Left ventricle myocardium inferior (tissue), 1 donor: ENCODE results near the gene PAX7. TPM values are rescaled to one million over a fixed set of nuclear protein-coding genes. Genes with fewer than 3 reads are reported as not detected.

Source experiments
- DNase-seq: peaks from one replicate; pipeline ENCODE4 v3.0.0-alpha.2; 2020
- H3K27ac ChIP-seq: fragments of 200-600 bp; replicated peaks from 2 replicates; pipeline ENCODE4 v1.8.0; 2021
- H3K27me3 ChIP-seq: fragments of 200-600 bp; 2 replicates; pipeline ENCODE4 v1.8.0; 2021; ENCODE audit warnings: low read depth
- H3K36me3 ChIP-seq: fragments of 200-600 bp; 2 replicates; pipeline ENCODE4 v1.8.0; 2021
- H3K4me1 ChIP-seq: fragments of 200-600 bp; 2 replicates; pipeline ENCODE4 v1.8.0; 2021
- H3K4me3 ChIP-seq: fragments of 200-600 bp; 2 replicates; pipeline ENCODE4 v1.8.0; 2021; ENCODE audit warnings: mild to moderate bottlenecking, moderate library complexity
- H3K9me3 ChIP-seq: fragments of 200-600 bp; replicated peaks from 2 replicates; pipeline ENCODE4 v1.8.0; 2021
- CTCF ChIP-seq: fragments of 200-600 bp; IDR thresholded peaks from 2 replicates; pipeline ENCODE4 v1.8.0; 2021; ENCODE audit warnings: antibody characterized with exemption, mild to moderate bottlenecking, borderline replicate concordance
- intact Hi-C: fragments of 100-400 bp; cut with micrococcal nuclease; formaldehyde crosslinking; loops from one replicate; pipeline ENCODE4 v1.11.0; 2022
- total RNA-seq: library from RNA; stranded (reverse); fragmentation: NEBNext Ultra II Directional; extraction: Animal tissue kit (Norgen Biotek cat#: 25700); gene quantifications from one replicate; pipeline ENCODE4 v1.2.1, GENCODE V29; 2021
- donor health status: DM: no; HTN: yes; CAD: no; lungs with severe emphysema.

PAX7 gene
- total RNA-seq, 1 donor from 2014 or later = not detected

DNA sequence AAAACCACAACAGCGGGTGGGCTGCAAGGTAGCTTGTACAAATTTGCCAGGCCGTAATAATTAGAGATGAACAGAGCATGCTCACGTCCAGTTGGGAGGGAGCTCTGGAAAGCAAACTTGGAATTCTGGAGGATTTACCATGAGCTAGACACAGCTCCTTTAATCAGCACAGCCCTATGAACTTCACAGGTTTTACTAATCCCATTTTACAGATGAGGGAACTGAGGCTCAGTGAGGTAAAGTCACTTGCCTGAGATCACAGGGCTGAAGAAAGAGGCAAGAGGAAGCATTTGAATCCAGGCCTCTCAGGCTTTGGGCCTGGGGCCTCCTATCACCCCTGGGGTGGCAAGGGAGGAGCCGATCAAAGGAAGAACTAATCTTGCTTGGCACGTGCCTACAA lies 24.0 kb downstream of the PAX7 start:
- Histone ChIP-seq H3K9me3 (no peaks in the 10 kb centered on the region), H3K27ac (no peak overlapping the region), H3K4me3 (no peak overlapping the region), H3K4me1 (no peaks in the 10 kb centered on the region), H3K27me3 (peaks cover 98% of the 10 kb centered on the region), H3K36me3 (no peaks in the 10 kb centered on the region)
- no peak for DNase-seq
- TF ChIP-seq CTCF = no peak
- intact Hi-C loops = no loop called here

- H3K9me3 ChIP-seq = no peaks in the 10 kb centered on the region
- intact Hi-C loops = no loop called here
- H3K27me3 ChIP-seq = peaks cover 98% of the 10 kb centered on the region
- no peak overlapping the region for H3K4me3 ChIP-seq
- H3K27ac ChIP-seq = no peak overlapping the region
- TF ChIP-seq CTCF = no peak
- H3K36me3 ChIP-seq = no peaks in the 10 kb centered on the region
- DNase-seq = no peak
- H3K4me1 ChIP-seq = no peaks in the 10 kb centered on the region
Observed at GRCh38 chr1:18657506-18658201, 27.0 kb downstream of the PAX7 start.

DNA sequence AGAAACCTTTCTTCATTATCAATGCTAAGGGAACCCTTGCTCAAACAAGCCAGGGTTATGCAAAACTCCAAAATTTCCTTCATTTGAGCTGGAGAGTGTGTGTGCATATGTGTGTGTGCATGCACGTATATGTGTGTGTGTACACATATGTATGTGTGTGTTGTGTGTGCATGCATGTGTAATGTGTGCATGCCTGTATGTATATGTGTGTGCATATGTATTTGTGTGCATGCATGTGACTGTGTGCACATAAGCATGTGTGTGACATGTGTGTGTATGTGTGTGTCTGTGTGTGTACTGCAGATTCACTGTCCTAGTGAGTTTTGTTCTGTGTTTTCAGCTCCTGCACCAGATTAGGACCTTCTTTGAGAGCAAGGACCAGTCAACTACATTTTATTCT lies 28.2 kb downstream of the PAX7 start:
- intact Hi-C loops = no loop called here
- no peak overlapping the region for H3K27ac ChIP-seq
- no peaks in the 10 kb centered on the region for H3K4me1 ChIP-seq
- no peak for DNase-seq
- H3K27me3 ChIP-seq = peaks cover 98% of the 10 kb centered on the region
- no peak overlapping the region for H3K4me3 ChIP-seq
- no peaks in the 10 kb centered on the region for H3K9me3 ChIP-seq
- TF ChIP-seq CTCF = no peak
- H3K36me3 ChIP-seq = no peaks in the 10 kb centered on the region

DNA sequence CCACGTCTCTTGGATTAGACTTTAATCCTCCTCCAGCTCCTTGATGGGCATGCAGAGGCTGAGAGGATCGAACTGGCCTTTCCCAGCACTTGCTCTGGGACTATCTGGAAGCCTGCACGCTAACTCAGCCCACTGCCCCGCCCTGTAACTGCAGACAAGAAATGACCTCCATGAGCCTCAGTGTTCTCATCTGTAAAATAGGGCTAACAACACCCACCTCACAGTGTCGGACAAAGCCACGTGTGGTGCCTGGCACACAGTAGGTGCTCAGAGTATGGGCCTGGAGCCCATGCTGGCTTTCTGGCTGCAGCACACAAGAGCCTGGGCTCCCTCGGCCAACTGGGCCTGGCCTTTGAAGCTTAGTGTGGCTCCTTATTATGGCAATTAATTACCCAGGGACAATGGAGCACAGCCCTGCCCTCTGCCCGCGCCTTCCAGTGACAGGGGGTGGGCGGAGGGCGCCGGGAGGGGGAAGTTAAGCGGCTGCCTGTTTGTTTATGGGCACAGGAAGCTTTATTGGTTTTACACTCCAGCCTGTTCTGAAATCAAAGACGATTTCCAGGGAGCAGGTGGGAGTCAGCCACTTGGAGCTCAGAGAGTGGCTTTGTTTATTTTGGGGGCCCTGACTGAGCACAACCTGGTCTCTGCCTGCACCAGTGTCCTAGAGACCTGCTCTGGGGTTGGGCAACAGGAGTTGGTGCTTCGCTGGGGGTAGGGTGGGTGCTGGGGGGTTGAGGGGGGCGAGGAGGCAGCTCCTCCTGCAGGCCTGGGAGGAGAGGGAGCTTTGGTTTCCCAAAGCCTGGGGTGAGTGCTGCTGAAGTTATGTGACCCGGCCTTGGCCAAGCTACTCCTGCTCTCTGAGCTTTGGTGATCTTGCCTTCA lies 31.0 kb downstream of the PAX7 start:
- Histone ChIP-seq H3K36me3 (no peaks in the 10 kb centered on the region), H3K27ac (no peak overlapping the region), H3K9me3 (no peaks in the 10 kb centered on the region), H3K27me3 (peaks cover 100% of the 10 kb centered on the region), H3K4me3 (no peak overlapping the region), H3K4me1 (no peaks in the 10 kb centered on the region)
- intact Hi-C loops = no loop called here
- DNase-seq = no peak
- TF ChIP-seq CTCF = no peak

DNA sequence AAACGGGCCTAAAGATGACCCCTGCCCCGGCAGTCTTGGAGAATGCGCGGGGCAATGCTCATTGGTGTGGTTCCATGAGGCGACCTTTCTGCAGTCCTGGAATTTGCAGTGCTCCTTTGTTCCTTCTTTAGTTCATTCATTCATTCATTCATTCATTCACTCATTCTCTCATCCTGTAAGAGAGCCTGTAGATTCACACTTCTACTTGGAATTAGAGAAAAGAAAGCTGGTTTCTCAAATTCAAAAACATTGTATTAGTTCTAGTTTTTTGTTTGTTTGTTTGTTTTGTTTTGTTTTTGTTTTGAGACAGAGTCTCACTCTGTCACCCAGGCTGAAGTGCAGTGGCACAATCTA lies 31.6 kb downstream of the PAX7 start:
- no peaks in the 10 kb centered on the region for H3K4me1 ChIP-seq
- no peak for TF ChIP-seq CTCF
- H3K36me3 ChIP-seq = no peaks in the 10 kb centered on the region
- DNase-seq = no peak
- H3K4me3 ChIP-seq = no peak overlapping the region
- H3K27me3 ChIP-seq = peaks cover 100% of the 10 kb centered on the region
- no peaks in the 10 kb centered on the region for H3K9me3 ChIP-seq
- H3K27ac ChIP-seq = no peak overlapping the region
- intact Hi-C loops = no loop called here
